HCT116 (cell line): Measurements from ENCODE around the gene PRPF39.

ENCODE experiments used
- EGR1 ChIP-seq: IDR thresholded peaks from 2 replicates; pipeline ENCODE4 v1.6.1; 2012; ENCODE audit warnings: low read depth
- ELF1 ChIP-seq: IDR thresholded peaks from 2 replicates; pipeline ENCODE4 v1.6.1; 2012; ENCODE audit warnings: low read depth, borderline replicate concordance
- EZH2 ChIP-seq: fragments of 200-600 bp; sonication (generic); IDR thresholded peaks from 2 replicates; pipeline ENCODE4 v1.6.1; 2017; ENCODE audit warnings: antibody characterized with exemption, mixed run types
- JUND ChIP-seq: IDR thresholded peaks from 2 replicates; pipeline ENCODE4 v1.6.1; 2012
- POLR2A ChIP-seq: IDR thresholded peaks from 2 replicates; pipeline ENCODE4 v1.7.0; 2011; ENCODE audit warnings: borderline replicate concordance; ENCODE audit not compliant: insufficient read depth, insufficient read length; ENCODE audit errors: extremely low read depth
- POLR2AphosphoS5 ChIP-seq: IDR thresholded peaks from 2 replicates; pipeline ENCODE4 v1.6.1; 2011; ENCODE audit warnings: mild to moderate bottlenecking, low read depth, low read length, moderate library complexity
- SIN3A ChIP-seq: IDR thresholded peaks from 2 replicates; pipeline ENCODE4 v1.6.1; 2012; ENCODE audit warnings: low read depth
- SP1 ChIP-seq: IDR thresholded peaks from 2 replicates; pipeline ENCODE4 v1.6.1; 2012; ENCODE audit warnings: low read depth
- SRF ChIP-seq: IDR thresholded peaks from 2 replicates; pipeline ENCODE4 v1.6.1; 2012; ENCODE audit warnings: low read depth
- ZFX ChIP-seq: fragments of 450-650 bp; IDR thresholded peaks from 2 replicates; pipeline ENCODE4 v1.6.1; 2017
- ZNF274 ChIP-seq: fragments of 200-500 bp; sonication (Bioruptor generic); IDR thresholded peaks from 2 replicates; pipeline ENCODE4 v1.6.1; 2014; ENCODE audit warnings: mild to moderate bottlenecking, low read depth, low read length, inconsistent platforms
- TF ChIP-seq, protein P1 (sequence below), 3 experiments: fragments of 200-600 bp in 1 of 3; sonication (generic) in 1 of 3; IDR thresholded peaks in 2 of 3; conservative IDR thresholded peaks in 1 of 3; 2 replicates each; pipeline ENCODE4 v1.5.1; 2012 to 2017; ENCODE audit warnings: low read depth in 2 of 3, low read length in 2 of 3, antibody characterized with exemption in 1 of 3, borderline replicate concordance in 1 of 3, control low read depth in 1 of 3, mild to moderate bottlenecking in 1 of 3, mixed read lengths in 1 of 3, mixed run types in 1 of 3, moderate library complexity in 1 of 3; ENCODE audit not compliant: insufficient read depth in 1 of 3
- TF ChIP-seq, protein P2 (sequence below): IDR thresholded peaks from 2 replicates; pipeline ENCODE4 v1.6.1; 2012; ENCODE audit warnings: low read depth
- TF ChIP-seq, protein P3 (sequence below): IDR thresholded peaks from 2 replicates; pipeline ENCODE4 v1.6.1; 2012

DNA sequence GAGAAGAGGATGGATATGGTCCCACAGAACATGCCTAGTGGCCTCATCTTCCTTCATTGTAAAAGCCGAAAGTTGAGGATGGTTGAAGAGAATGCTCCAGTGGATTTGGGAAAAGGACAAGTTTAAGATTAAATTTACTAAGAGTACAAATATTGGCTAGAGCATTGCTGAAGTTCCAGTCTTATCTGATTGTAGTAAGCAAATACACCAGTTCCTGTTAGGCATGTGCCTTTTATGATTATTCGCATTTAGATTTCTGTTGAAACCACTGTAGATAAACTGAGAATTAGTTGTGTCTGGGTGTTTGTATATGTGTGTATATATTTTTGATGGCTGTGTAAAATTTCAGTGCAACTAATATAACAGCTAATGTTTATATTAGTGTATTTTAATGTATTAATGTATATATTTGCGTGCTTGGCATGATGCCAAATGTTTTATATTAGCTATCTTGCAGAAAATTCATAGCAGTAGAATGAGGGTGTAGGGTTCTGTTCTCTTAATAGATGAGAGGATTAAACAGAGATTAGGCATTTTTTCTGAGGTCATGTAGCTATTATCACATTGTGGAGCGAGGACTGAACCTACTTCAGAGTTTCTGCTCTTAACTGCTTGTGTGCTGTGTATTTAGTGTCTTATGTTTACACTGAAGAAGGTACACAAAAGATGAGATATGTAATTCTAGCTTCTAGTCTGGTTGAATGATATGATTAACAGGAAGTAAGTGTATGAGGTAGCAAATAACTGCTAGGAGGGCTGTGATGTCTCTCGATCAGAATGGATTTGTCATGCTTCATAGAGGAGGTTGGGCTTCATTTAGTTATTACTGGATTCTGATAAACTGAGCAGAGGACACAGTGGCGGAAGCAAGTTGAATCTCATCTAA lies 29.2 kb downstream of the PRPF39 start:
- TF ChIP-seq POLR2A (no peak), JUND (no peak), ZNF274 (no peak), POLR2AphosphoS5 (no peak), SIN3A (no peak), EZH2 (no peak), SRF (no peak), ZFX (no peak), ELF1 (no peak), EGR1 (no peak), SP1 (no peak)
- TF ChIP-seq, protein P1, sequence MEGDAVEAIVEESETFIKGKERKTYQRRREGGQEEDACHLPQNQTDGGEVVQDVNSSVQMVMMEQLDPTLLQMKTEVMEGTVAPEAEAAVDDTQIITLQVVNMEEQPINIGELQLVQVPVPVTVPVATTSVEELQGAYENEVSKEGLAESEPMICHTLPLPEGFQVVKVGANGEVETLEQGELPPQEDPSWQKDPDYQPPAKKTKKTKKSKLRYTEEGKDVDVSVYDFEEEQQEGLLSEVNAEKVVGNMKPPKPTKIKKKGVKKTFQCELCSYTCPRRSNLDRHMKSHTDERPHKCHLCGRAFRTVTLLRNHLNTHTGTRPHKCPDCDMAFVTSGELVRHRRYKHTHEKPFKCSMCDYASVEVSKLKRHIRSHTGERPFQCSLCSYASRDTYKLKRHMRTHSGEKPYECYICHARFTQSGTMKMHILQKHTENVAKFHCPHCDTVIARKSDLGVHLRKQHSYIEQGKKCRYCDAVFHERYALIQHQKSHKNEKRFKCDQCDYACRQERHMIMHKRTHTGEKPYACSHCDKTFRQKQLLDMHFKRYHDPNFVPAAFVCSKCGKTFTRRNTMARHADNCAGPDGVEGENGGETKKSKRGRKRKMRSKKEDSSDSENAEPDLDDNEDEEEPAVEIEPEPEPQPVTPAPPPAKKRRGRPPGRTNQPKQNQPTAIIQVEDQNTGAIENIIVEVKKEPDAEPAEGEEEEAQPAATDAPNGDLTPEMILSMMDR (IDR thresholded peaks at IDR 0.05 in 2 of 3, conservative IDR thresholded peaks at IDR 0.05 in 1 of 3; ENCODE audit: borderline replicate concordance in 1 of 3, insufficient read depth in 1 of 3, low read depth in 2 of 3, low read length in 2 of 3): no peak
- TF ChIP-seq, protein P2, sequence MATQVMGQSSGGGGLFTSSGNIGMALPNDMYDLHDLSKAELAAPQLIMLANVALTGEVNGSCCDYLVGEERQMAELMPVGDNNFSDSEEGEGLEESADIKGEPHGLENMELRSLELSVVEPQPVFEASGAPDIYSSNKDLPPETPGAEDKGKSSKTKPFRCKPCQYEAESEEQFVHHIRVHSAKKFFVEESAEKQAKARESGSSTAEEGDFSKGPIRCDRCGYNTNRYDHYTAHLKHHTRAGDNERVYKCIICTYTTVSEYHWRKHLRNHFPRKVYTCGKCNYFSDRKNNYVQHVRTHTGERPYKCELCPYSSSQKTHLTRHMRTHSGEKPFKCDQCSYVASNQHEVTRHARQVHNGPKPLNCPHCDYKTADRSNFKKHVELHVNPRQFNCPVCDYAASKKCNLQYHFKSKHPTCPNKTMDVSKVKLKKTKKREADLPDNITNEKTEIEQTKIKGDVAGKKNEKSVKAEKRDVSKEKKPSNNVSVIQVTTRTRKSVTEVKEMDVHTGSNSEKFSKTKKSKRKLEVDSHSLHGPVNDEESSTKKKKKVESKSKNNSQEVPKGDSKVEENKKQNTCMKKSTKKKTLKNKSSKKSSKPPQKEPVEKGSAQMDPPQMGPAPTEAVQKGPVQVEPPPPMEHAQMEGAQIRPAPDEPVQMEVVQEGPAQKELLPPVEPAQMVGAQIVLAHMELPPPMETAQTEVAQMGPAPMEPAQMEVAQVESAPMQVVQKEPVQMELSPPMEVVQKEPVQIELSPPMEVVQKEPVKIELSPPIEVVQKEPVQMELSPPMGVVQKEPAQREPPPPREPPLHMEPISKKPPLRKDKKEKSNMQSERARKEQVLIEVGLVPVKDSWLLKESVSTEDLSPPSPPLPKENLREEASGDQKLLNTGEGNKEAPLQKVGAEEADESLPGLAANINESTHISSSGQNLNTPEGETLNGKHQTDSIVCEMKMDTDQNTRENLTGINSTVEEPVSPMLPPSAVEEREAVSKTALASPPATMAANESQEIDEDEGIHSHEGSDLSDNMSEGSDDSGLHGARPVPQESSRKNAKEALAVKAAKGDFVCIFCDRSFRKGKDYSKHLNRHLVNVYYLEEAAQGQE: no peak
- TF ChIP-seq, protein P3, sequence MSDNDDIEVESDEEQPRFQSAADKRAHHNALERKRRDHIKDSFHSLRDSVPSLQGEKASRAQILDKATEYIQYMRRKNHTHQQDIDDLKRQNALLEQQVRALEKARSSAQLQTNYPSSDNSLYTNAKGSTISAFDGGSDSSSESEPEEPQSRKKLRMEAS: no peak
